ENCODE data around the gene LCE3D. TPM values are rescaled to one million over a fixed set of nuclear protein-coding genes. Genes with fewer than 3 reads are reported as not detected.
"Not testable (repeated sequence)": the region's sequence is repeated elsewhere in the genome, so short reads cannot be mapped to it uniquely, and the experiment has no call there.

Gene LCE3D, protein sequence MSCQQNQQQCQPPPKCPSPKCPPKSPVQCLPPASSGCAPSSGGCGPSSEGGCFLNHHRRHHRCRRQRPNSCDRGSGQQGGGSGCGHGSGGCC
- total RNA-seq: not detected
- long read RNA-seq, donor 1: 0 reads
- long read RNA-seq, donor 2: 0 reads

DNA sequence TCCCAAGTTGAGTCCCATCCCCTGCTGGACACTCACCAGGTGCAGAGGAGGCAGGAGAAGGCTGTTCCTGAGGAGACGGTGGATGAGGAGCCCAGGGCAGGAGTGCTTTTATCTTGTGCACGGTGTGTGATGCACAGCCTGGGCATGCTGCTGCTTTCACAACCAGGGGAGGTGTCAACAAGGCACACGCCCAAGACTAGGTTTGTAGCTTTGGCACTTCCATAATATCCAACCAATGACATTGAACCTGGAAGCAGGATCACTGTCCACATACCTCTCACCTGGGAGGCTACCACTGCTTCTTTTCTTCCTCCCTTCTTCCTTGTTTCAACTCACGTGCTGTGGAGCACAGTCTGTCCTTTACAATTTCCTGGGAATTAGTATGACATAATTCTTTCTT, at the start of gene LCE3D:
LCE3D (minus strand) TSS at position 84 of the 400 bp plus-strand sequence. CDS start 580 bp downstream, outside the sequence.
- intact Hi-C loops (cut with DNase I): no loop called here
- DNase-seq (ENCODE audit: low spot score): no peak

DNA sequence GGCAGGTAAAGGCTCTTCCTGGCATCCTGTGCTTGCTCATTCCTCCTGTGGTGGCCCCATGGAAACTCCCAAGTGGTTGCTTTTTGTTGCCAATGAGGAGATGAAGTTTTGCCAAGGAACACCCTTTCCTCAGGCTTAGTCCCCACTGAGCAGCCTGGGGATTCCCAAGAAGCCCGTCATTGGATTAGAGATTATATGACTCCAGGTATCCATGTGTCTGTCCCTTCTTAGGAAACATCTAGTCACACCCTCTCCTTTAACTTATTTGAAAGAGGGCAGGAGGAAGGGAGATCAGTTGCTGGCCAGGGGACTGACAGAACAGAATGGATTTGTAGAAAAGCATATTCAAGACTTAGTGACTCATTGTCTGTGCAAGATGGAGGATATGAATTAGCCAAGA, 46.4 kb upstream of the LCE3D start:
- DNase-seq (ENCODE audit: low spot score): no peak
- intact Hi-C loops (cut with DNase I): no loop called here

DNA sequence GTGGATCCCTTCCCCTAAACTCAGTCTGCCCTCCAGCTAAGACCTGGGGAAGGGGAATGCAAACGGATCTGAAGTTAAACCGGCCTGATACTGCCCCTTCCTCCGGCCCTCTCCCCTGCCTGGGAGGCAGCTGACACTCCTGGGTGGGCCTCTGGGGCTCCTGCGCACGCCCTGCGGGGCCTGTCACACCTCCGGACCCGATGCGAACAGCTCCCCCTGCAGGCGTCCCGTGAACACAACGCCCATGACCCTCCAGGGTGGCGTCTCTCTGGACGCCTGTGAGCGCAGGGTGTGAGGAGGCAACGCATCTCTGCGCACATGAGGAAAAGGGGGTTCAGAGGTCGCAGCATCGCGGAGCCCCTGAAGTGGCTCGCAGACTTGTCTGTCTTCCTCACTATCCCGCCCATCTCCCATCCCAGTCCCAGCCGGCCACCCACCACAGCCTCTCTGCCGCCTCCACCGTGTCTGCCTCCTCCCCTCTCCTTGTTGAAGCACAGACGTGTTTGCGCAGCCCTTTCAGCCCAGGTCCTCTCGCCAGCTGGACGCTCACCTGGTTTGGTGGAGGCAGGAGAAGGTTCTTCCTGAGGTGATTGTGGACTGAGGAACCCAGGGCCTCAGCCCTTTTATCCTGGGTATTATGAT, 43.0 kb upstream of the LCE3D start:
- intact Hi-C loops (cut with DNase I): no loop called here

DNA sequence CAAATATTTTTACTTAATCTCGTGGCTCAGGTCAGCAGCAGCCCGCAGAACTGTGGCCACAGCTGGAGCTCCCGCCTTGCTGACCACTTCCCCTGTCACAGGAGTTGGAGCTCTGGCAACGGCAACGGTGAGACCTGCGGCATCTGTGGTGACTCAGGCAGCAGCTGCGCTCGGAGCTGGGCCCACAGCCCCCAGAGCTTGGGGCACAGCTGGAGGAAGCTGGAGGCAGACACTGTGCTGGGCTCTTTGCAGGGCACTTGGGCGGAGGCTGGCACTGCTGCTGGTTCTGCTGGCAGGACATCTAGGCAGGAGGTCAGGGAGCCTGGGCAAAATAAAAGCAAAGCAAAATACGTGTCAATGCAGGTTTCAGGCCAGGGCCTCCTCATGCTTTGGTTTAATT, 42.5 kb upstream of the LCE3D start, which contains the start of gene LCE3A:
LCE3A (minus strand) TSS at position 301 of the 400 bp plus-strand sequence; CDS start at position 301, 0 bp downstream.
- no peak for DNase-seq (ENCODE audit: low spot score)
- intact Hi-C loops (cut with DNase I): no loop called here

More for the DNA sequence above, 43.0 kb upstream of the LCE3D start:
- no peak for DNase-seq (ENCODE audit: low spot score)

GRCh38 chr1:152621993-152622392, 41.7 kb upstream of the LCE3D start:
- intact Hi-C loops (cut with DNase I): no loop called here

DNA sequence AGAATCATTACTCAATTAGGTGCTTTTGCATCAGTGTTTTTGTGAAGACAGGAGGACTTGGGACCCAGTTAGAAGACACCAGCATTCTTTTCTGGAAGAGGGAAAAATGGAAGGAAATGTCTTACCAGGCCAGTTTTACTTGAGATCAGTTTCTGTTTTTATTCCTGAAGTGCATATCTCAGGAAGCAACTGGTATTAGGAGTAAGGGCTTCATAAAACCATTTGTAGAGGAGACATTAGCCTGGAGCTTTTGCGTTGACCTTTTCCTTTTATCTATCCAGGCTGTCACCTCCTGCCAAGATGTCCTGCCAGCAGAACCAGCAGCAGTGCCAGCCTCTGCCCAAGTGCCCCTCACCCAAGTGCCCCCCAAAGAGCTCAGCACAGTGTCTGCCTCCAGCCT, 33.2 kb upstream of the LCE3D start, which contains the start of gene LCE3B:
LCE3B (plus strand) TSS at position 301 of the 400 bp plus-strand sequence; CDS start at position 301, 0 bp downstream.
- intact Hi-C loops (cut with DNase I): no loop called here
- DNase-seq (ENCODE audit: low spot score): no peak

More at GRCh38 chr1:152621993-152622392, 41.7 kb upstream of the LCE3D start:
- DNase-seq (ENCODE audit: low spot score): no peak

DNA sequence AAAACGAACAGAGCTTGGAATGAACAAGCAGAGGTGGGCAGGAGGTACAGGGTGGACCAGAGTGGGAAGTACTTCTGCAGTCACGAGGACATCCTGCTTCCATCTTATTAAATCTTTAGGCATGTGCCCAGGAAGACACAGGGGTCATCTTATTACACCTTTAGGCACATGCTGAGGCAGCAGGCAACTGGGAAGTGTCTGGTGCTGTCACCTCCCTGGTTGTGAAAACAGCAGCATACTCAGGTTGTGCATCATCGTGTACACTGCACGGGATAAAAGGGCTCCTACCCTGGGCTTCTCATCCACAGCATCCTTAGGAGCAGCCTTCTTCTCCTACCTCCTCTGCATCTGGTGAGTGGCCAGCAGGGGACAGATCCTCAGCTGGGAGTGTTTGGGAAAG, 19.6 kb upstream of the LCE3D start, which contains the start of gene LCE3C:
LCE3C (plus strand) TSS at position 301 of the 400 bp plus-strand sequence. CDS start 498 bp downstream, outside the sequence.
- no peak for DNase-seq (ENCODE audit: low spot score)
- intact Hi-C loops (cut with DNase I): no loop called here

GRCh38 chr1:152596986-152597385, 16.7 kb upstream of the LCE3D start:
- intact Hi-C loops (cut with DNase I): no loop called here
- DNase-seq (ENCODE audit: low spot score): no peak

GRCh38 chr1:152585586-152585985, 5.3 kb upstream of the LCE3D start:
- intact Hi-C loops (cut with DNase I): no loop called here

GRCh38 chr1:152582647-152583046, 2.3 kb upstream of the LCE3D start:
- intact Hi-C loops (cut with DNase I): no loop called here
- DNase-seq (ENCODE audit: low spot score): no peak

More at GRCh38 chr1:152585586-152585985, 5.3 kb upstream of the LCE3D start:
- DNase-seq (ENCODE audit: low spot score): no peak

DNA sequence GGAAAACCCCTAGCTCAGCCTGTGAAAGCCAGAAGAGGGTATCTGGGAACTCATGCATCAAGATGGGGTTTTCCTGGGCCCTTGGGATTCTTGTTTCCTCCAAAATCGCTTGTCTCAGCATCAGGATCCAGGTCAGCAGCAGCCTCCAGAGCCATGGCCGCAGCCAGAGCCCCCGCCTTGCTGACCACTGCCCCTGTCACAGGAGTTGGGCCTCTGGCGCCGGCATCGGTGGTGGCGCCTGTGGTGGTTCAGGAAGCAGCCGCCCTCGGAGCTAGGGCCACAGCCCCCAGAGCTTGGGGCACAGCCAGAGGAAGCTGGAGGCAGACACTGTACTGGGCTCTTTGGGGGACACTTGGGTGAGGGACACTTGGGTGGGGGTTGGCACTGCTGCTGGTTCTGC, 790 bp downstream of the LCE3D start:
- DNase-seq (ENCODE audit: low spot score); intact Hi-C loops (cut with DNase I): not testable (repeated sequence)

GRCh38 chr1:152577168-152577567, 3.1 kb downstream of the LCE3D start:
- no peak for DNase-seq (ENCODE audit: low spot score)
- intact Hi-C loops (cut with DNase I): no loop called here

DNA sequence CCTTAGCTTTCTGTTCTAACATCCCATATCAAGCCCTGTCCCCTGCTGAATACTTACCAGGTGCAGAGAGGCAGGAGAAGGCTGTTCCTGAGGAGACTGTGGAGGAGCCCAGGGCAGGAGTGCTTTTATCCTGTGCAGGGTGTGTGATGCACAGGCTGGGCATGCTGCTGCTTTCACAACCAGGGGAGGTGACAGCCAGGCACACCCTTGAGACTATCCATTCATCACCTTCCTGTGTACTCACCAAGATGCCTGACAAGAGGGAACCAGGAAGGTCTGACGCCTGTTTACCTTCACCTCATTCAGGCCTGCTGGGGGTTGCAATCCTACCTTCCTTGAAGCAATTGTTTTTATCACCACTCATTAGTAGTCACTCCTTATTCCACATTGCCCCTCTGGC, 13.6 kb downstream of the LCE3D start, which contains the start of gene LCE3E:
LCE3E (minus strand) TSS at position 100 of the 400 bp plus-strand sequence. CDS start 572 bp downstream, outside the sequence.
- DNase-seq (ENCODE audit: low spot score): no peak
- intact Hi-C loops (cut with DNase I): no loop called here

DNA sequence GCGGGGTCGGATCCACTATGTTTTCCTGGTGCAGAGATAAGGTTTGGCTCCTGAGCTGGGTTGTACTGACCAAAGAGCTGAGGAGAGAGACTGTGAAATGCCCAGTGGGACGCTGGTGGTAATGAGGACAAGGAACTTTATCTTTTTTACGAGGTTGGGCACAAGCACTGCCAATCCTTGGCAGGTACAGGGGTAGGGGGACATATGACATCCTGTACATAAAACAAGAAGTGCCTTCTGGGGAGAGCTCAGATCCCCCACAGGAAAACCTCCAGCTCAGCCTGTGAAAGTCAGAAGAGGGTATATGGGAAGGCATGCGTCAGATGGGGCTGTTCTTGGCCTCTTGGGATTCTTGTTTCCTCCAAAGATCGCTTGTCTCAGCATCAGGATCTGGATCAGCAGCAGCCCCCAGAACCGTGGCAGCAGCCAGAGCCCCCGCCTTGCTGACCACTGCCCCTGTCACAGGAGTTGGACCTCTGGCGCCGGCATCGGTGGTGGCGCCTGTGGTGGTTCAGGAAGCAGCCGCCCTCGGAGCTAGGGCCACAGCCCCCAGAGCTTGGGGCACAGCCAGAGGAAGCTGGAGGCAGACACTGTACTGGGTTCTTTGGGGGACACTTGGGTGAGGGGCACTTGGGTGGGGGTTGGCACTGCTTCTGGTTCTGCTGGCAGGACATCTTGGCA, 14.6 kb downstream of the LCE3D start:
- no peak for DNase-seq (ENCODE audit: low spot score)
- intact Hi-C loops (cut with DNase I): no loop called here

GRCh38 chr1:152565115-152565514, 15.2 kb downstream of the LCE3D start:
- intact Hi-C loops (cut with DNase I): no loop called here
- DNase-seq (ENCODE audit: low spot score): no peak

- DNase-seq (ENCODE audit: low spot score); intact Hi-C loops (cut with DNase I): not testable (repeated sequence)
Observed at GRCh38 chr1:152548358-152548757, 32.0 kb downstream of the LCE3D start.

GRCh38 chr1:152546704-152547103, 33.6 kb downstream of the LCE3D start:
- intact Hi-C loops (cut with DNase I): no loop called here

GRCh38 chr1:152543820-152544219, 36.5 kb downstream of the LCE3D start:
- intact Hi-C loops (cut with DNase I): no loop called here
- no peak for DNase-seq (ENCODE audit: low spot score)

More at GRCh38 chr1:152546704-152547103, 33.6 kb downstream of the LCE3D start:
- DNase-seq (ENCODE audit: low spot score): no peak

DNA sequence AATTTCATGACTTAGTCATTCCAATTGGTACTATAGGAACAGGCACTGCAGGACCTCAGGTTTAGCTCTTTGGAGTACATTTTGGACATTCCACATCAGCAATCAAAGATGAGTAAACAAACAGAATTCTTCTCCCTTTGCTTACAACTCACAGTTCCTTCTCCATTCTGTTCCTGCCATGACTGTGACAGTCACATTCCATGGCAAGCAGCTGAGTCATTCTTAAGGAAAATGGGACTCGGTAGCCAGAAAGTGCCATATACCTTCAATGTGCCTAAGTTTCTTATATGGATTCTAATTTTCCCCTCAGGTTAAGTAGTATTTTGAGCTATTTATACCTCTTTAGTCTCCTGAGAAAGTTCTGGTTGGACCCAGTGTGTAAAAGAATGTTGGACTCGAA, 40.4 kb downstream of the LCE3D start:
- intact Hi-C loops (cut with DNase I): no loop called here
- no peak for DNase-seq (ENCODE audit: low spot score)

- intact Hi-C loops (cut with DNase I): no loop called here
- no peak for DNase-seq (ENCODE audit: low spot score)
Observed at GRCh38 chr1:152537496-152537895, 42.8 kb downstream of the LCE3D start.

All from posterior vena cava (tissue), 2 donors.